Measurements from ENCODE around the gene DNMBP.

- TF ChIP-seq JUN (IDR thresholded peaks at IDR 0.05; ENCODE audit: borderline replicate concordance, insufficient read depth, insufficient read length, low read depth) (peak; percentile 35), POLR2A (IDR thresholded peaks at IDR 0.05; ENCODE audit: low read depth, low read length) (no peak), MYC (IDR thresholded peaks at IDR 0.05; ENCODE audit: low read depth, low read length) (peak; percentile 25), CTCF (IDR thresholded peaks at IDR 0.05; ENCODE audit: extremely low read depth in 1 of 2, insufficient read depth in 1 of 2, low read depth in 1 of 2, low read length in 2 of 2) (peak; percentile 8 to 36), EZH2 (IDR thresholded peaks at IDR 0.05; ENCODE audit: borderline replicate concordance, low read depth, low read length, severe bottlenecking) (no peak), POLR2AphosphoS5 (IDR thresholded peaks at IDR 0.05; ENCODE audit: insufficient read depth, low read depth, low read length) (peak; percentile 66), FOS (IDR thresholded peaks at IDR 0.05; ENCODE audit: borderline replicate concordance, insufficient read depth, low read length) (peak; percentile 63), GATA2 (IDR thresholded peaks at IDR 0.05; ENCODE audit: insufficient read depth, insufficient read length, low read depth, low read length) (no peak), MAX (IDR thresholded peaks at IDR 0.05; ENCODE audit: insufficient read depth, insufficient read length) (no peak)
These were observed 103.3 kb downstream of the DNMBP start for GRCh38 chr10:99906470-99906869.

All from endothelial cell of umbilical vein (primary cell).